GM08714 (cell line): ENCODE results near the gene CENPA.
"Not testable (repeated sequence)": the region's sequence is repeated elsewhere in the genome, so short reads cannot be mapped to it uniquely, and the experiment has no call there.

Experiments used
- H3K4me3 ChIP-seq: fragments of 200-500 bp; sonication (Bioruptor generic); 2 replicates; pipeline ENCODE4 v1.5.1; 2014; ENCODE audit warnings: mild to moderate bottlenecking, low read length, inconsistent platforms
- ZNF274 ChIP-seq: IDR thresholded peaks from 2 replicates; pipeline ENCODE4 v1.6.1; 2012; ENCODE audit warnings: mild to moderate bottlenecking, low read depth, low read length

Gene CENPA

DNA sequence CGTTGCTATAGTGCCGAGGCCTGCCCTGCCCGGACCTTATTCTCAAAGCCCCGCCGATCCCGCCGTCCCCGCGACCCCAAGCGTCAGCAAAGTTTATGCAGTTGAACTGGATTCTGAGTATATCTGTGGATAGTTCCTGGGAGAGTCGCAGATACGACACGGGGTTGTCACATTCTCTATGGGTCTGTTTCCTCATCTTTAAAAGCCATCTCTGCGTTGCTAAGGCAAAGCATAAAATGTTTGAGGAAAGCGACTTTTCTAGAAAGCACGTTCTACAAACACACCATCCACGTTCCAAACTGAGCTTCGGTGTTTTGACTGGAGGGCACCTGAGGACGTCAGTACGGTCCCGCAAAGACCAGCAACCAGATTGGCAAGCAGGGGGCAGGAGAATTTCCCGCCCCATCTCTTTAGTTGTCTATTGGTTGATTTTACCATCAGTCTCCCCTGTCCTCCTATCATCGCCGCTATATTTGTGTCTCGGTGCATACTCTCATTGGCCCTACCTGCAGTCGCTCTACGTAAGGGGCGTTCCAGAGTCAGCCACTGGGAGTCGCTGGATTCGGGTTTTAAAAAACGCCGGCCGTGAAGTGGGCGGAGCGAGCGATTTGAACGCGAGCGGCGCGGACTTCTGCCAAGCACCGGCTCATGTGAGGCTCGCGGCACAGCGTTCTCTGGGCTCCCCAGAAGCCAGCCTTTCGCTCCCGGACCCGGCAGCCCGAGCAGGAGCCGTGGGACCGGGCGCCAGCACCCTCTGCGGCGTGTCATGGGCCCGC is at the start of gene CENPA:
Gene CENPA (plus strand): TSS at position 626 of the 776 bp plus-strand sequence. CDS start 141 bp downstream, at position 767.
- no peak for TF ChIP-seq ZNF274
- H3K4me3 ChIP-seq = peak within 1 kb of the TSS; percentile 94

DNA sequence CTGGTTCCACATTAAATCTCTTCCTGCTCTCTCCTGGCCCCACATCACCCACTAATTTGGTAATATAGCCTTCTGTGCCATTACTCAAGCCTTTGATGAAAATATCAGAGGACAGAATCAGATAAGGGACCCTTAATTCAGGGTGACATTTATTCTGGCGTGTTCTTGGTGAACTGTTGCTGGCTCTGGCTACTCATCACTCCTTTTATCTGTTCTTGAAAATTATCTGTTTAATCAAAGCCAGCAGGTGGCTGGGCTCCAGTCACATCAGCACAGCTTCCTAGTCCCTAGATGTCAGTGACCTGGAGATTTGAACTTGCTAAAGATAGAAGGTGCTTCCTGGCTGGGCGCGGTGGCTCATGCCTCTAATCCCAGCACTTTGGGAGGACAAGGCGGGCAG is 48.6 kb upstream of the CENPA start:
- H3K4me3 ChIP-seq = no peak overlapping the region
- TF ChIP-seq ZNF274 = no peak

GRCh38 chr2:26738481-26738880 is 47.4 kb upstream of the CENPA start:
- H3K4me3 ChIP-seq = no peak overlapping the region
- no peak for TF ChIP-seq ZNF274

- no peak overlapping the region for H3K4me3 ChIP-seq
- TF ChIP-seq ZNF274 = no peak
Observed at GRCh38 chr2:26739514-26739913, 46.3 kb upstream of the CENPA start.

- no peak for TF ChIP-seq ZNF274
- no peak overlapping the region for H3K4me3 ChIP-seq
Observed at GRCh38 chr2:26740346-26740745, 45.5 kb upstream of the CENPA start.

GRCh38 chr2:26740890-26741302 is 45.0 kb upstream of the CENPA start:
- no peak overlapping the region for H3K4me3 ChIP-seq
- TF ChIP-seq ZNF274 = no peak

- H3K4me3 ChIP-seq = no peak overlapping the region
- no peak for TF ChIP-seq ZNF274
Observed at GRCh38 chr2:26742048-26742770, 43.6 kb upstream of the CENPA start.

GRCh38 chr2:26743852-26744251 is 42.0 kb upstream of the CENPA start:
- no peak overlapping the region for H3K4me3 ChIP-seq
- TF ChIP-seq ZNF274 = no peak

DNA sequence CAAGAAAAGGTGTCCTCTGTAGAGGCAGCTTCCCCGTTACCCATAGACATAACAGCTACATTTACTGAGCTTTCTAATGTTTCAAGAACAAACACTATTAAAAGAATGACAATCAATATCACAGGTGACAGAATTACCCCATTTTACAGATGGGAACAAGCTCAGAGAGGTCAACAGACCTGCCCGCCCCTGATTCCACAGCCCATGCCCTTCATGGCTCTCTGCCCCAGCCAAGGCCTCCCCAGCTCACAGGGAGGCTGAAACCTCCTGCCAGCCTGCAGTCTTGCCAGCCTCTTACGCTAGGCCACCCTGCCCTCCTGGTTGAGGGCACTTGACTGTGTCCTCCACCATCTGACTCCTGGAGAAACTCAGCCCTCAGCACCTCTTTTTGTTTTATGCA is 40.9 kb upstream of the CENPA start:
- H3K4me3 ChIP-seq = no peak overlapping the region
- TF ChIP-seq ZNF274 = no peak

DNA sequence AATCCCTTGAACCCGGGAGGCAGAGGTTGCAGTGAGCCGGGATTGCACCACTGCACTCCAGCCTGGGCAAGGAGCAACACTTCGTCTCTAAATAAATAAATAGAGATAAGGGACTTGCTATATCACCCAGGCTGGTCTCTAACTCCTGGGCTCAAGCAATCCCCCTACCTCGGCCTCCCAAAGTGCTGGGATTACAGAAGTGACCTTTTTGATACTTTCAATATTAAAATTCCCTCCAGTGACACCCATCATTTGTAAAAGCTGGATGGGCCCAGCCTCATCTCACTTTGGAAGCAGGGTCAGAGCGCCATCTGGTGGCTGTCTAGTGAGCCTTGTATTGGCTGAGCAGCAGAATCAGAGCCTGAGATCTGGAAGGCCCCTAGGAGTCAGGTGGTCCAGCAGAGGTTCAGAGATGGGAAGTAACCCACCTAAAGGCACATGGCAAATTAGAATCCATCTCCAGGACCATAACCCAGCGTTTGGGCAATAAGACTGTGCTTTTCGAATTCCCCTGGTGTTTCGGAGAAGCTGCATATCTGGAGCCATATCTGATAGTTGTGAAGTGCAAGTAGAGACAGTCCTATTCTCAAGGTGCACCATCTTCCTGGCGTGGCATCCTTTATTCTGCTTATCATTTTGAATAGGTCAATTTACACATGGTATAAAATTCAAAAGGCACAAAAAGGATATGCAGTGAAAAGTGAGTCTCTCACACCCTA is 40.1 kb upstream of the CENPA start:
- no peak overlapping the region for H3K4me3 ChIP-seq
- no peak for TF ChIP-seq ZNF274

DNA sequence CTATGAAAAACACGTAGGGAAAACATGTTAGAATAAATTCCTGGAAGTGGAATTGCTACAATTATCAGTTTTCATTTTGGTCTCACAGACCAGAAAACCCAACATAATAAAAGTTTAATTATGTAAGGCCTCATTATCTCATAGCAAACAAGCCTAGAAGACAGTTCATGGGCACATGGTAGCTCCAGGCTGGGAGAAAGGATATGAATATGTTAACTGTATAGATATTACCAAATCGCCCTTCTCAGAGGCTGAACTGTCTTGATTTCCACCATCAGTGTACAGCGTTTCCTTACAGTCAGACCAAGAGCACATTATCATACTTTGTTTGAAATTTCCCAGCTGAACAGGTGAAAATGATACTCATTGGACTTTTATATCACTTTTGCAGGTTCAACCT is 38.9 kb upstream of the CENPA start:
- H3K4me3 ChIP-seq = no peak overlapping the region
- TF ChIP-seq ZNF274 = no peak

GRCh38 chr2:26749787-26750420 is 36.0 kb upstream of the CENPA start:
- not testable (repeated sequence) for H3K4me3 ChIP-seq

DNA sequence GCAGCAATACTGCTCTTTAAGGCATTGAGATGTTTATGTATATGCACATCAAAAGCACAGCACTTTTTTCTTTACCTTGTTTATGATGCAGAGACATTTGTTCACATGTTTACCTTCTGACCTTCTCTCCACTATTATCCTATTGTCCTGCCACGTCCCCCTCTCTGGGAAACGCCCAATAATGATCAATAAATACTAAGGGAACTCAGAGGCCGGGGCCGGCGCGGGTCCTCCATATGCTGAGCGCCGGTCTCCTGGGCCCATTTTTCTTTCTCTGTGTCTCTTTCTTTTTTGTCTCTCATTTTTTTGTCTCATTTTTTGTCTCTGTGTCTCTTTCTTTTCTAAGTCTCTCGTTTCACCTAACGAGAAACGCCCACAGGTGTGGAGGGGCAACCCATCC is 35.4 kb upstream of the CENPA start:
- H3K4me3 ChIP-seq = not testable (repeated sequence)

- TF ChIP-seq ZNF274 = no peak
Observed at GRCh38 chr2:26752656-26753055, 33.2 kb upstream of the CENPA start.

More at GRCh38 chr2:26752656-26753055, 33.2 kb upstream of the CENPA start:
- H3K4me3 ChIP-seq = no peak overlapping the region
